HepG2 (cell line): Measurements from ENCODE around the gene ZNF280A.

Source experiments
- MYC ChIP-seq: sonication (generic); formaldehyde crosslinking; IDR thresholded peaks from 2 replicates; pipeline ENCODE4 v1.9.0; 2021; ENCODE audit warnings: missing genetic modification reagents, borderline replicate concordance
- POLR2AphosphoS2 ChIP-seq: IDR thresholded peaks from 2 replicates; pipeline ENCODE4 v1.6.1; 2011; ENCODE audit warnings: low read depth, low read length, improper control_type of control experiment
- ZNF567 ChIP-seq: sonication (generic); formaldehyde crosslinking; IDR thresholded peaks from 2 replicates; pipeline ENCODE4 v1.8.1; 2023; ENCODE audit warnings: mild to moderate bottlenecking, missing genetic modification reagents, borderline replicate concordance

DNA sequence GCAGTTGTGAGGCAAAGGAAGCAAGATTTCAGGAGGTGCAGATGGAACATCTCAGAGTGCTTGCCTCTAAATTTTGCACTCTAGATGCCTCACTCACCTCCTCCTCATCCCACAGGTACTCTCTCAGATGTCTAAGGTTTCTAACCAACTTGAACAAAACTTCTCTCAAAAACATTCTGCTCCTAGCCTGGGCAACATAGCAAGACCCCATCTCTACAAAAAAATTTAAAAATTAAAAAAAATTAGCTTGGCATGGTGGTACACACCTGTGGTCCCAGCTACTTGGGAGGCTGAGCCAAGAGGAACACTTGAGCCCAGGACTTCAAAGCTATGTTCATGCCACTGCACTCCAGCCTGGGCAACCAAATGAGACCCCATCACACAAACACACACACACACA, 4.2 kb downstream of the ZNF280A start:
- TF ChIP-seq POLR2AphosphoS2, result no peak
- TF ChIP-seq ZNF567, result no peak
- TF ChIP-seq MYC, result no peak
